ENCODE data around the gene ERN1. TPM values are rescaled to one million over a fixed set of nuclear protein-coding genes. Genes with fewer than 3 reads are reported as not detected.
A peak's percentile ranks its signal among the peaks of the same experiment; 100 is the strongest.

The ERN1 gene
- total RNA-seq, 3 donors from 2014 or later: 18.4 to 27.1 (median 21.7) TPM

DNA sequence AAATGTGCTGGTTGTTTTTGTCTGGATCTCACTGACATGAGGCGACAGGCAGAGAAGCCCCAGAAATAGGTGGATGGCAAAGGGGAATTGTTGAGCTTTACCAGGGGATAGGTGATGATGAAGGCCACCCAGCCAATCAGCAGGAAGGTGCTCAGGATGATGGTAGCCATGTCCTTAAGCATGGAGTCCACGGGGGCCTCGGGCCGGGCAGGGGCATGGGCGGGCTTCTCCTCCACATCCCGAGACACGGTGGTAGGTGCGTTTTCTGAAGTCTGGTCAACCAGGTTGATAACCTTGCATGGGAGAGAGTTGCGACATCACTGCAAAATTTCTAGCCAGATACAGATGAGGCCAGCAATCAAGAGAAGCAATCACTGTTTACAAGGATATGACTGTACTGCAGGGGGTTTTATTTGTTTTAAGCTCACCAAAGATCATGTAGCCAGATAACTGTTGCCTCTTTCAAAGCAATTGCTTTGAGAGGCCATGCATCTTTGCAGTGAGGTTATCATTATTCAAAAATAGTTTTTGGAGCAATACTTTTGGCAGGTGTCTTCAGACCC, 72.2 kb downstream of the ERN1 start:
- no peak for ATAC-seq
- Histone ChIP-seq H3K36me3 (ENCODE audit: low read depth) (no peaks in the 10 kb centered on the region), H3K4me1 (ENCODE audit: low read depth) (no peaks in the 10 kb centered on the region), H3K4me3 (no peak overlapping the region), H3K9me3 (no peaks in the 10 kb centered on the region)
- intact Hi-C loops (cut with DNase I, micrococcal nuclease): no loop called here
- TF ChIP-seq, protein P1, sequence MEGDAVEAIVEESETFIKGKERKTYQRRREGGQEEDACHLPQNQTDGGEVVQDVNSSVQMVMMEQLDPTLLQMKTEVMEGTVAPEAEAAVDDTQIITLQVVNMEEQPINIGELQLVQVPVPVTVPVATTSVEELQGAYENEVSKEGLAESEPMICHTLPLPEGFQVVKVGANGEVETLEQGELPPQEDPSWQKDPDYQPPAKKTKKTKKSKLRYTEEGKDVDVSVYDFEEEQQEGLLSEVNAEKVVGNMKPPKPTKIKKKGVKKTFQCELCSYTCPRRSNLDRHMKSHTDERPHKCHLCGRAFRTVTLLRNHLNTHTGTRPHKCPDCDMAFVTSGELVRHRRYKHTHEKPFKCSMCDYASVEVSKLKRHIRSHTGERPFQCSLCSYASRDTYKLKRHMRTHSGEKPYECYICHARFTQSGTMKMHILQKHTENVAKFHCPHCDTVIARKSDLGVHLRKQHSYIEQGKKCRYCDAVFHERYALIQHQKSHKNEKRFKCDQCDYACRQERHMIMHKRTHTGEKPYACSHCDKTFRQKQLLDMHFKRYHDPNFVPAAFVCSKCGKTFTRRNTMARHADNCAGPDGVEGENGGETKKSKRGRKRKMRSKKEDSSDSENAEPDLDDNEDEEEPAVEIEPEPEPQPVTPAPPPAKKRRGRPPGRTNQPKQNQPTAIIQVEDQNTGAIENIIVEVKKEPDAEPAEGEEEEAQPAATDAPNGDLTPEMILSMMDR (IDR thresholded peaks at IDR 0.05): no peak
- DNase-seq: no peak

DNA sequence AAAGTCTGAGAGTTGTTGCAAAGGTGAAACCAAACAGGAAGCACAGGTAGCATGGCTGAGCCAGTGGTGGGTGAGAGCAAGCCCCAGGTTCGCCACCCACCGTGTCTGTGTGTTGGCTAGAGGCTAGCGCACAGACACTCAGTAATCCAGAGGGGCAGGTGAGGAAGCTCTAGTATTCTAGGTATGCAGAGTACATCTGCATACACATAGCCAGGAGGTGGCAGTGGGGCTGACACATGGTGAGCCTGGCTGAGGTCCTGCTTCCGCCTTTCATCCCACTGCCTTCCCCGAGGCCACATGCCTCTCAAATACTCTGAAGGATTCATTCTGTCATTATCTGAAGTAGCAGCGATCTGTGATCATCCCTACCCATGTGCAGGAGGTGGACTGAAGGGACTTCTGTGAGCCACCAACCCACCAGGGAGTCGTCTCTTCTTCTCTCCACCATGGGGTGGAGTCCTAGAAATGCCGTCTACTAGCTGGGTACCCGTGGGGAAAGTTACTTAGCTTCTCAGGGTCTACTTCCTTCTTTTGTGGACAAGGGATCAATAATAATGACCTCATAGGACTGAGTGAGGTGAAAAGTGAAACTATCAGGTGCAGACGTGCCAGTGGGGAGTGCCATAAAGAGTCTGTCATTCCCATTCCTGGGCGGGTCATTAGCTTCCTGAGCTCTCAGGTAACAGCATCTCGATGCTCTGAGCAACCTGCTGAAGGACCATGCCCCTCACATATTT, 73.5 kb downstream of the ERN1 start:
- H3K36me3 ChIP-seq (ENCODE audit: low read depth): no peaks in the 10 kb centered on the region
- H3K4me1 ChIP-seq (ENCODE audit: low read depth): no peaks in the 10 kb centered on the region
- no peaks in the 10 kb centered on the region for H3K9me3 ChIP-seq
- ATAC-seq (peak; percentile 67), DNase-seq (no peak)
- intact Hi-C loops (cut with DNase I, micrococcal nuclease): no loop called here
- TF ChIP-seq, protein P1 (IDR thresholded peaks at IDR 0.05): no peak
- no peak overlapping the region for H3K4me3 ChIP-seq

DNA sequence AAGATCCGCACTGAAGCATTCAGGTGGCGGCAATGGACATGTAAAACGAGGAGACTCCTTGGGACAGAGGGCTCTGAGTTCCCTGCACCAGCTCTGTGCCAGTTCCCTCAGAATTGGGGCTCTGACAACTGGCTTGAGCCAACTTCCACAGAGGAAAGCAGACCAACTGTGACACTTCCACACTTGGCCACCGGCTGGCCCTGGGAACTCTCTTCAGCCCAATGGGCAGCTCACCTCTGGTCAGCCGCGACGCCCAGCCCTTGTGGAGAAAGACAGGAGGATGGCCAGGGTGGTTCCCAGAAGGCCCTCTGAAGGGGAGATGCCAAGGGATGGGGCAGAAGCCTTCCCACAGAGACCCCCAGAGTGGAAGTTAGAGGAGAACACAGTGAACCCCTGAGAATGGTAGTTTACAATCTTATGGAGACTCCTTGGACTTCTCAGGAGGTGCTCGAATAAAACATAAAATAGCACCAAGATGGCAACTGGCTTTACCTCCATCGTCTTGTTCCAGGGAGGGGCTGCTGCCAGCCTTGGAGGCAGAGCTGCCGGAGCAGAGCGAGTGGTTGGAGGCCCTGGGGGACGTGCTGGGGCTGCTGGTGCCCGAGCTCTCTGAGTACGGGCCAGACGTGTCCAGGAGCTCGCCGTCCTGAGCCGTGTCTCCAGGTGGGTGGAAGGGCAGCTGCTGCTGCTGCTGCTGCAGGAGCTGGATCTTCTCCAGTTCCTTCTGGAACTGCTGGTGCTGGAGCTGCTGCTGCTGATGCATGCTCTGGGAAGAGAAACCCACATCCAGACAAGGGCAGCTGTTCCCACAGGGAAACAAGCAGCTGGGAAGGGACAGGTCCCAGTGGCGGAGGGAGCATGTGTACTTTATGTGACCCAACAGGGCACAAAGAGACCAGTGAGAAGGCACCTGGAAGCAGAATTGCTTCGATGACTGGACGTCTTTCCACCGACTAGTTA, 74.5 kb downstream of the ERN1 start:
- no peak for ATAC-seq
- no peak for DNase-seq
- Histone ChIP-seq H3K36me3 (ENCODE audit: low read depth) (no peaks in the 10 kb centered on the region), H3K9me3 (no peaks in the 10 kb centered on the region), H3K4me3 (no peak overlapping the region), H3K4me1 (ENCODE audit: low read depth) (no peaks in the 10 kb centered on the region)
- TF ChIP-seq, protein P1 (IDR thresholded peaks at IDR 0.05): no peak
- intact Hi-C loops (cut with DNase I, micrococcal nuclease): no loop called here

DNA sequence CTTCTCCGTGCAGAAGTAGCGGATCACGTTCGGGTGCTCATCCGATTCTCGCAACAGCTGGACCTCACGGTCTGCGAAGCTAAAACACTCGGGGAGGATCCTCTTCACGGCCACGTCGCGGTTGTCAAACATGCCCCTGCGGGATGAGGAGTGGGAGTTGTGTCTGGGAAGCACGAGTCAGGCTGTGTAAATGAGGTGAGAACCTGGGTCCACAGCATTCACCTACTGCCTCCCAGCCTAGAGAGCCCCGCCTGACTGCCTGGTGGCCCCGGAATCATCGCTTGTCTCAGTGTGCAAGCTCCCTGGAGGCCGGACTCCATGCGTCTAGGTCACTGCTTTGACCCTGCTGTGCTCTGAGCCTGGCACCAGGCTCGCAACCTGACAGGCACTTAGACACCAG, 75.6 kb downstream of the ERN1 start:
- H3K36me3 ChIP-seq (ENCODE audit: low read depth): no peaks in the 10 kb centered on the region
- no peak overlapping the region for H3K4me3 ChIP-seq
- H3K4me1 ChIP-seq (ENCODE audit: low read depth): no peaks in the 10 kb centered on the region
- intact Hi-C loops (cut with DNase I, micrococcal nuclease): no loop called here
- TF ChIP-seq, protein P1 (IDR thresholded peaks at IDR 0.05): no peak
- ATAC-seq: no peak
- DNase-seq: no peak
- H3K9me3 ChIP-seq: no peaks in the 10 kb centered on the region

DNA sequence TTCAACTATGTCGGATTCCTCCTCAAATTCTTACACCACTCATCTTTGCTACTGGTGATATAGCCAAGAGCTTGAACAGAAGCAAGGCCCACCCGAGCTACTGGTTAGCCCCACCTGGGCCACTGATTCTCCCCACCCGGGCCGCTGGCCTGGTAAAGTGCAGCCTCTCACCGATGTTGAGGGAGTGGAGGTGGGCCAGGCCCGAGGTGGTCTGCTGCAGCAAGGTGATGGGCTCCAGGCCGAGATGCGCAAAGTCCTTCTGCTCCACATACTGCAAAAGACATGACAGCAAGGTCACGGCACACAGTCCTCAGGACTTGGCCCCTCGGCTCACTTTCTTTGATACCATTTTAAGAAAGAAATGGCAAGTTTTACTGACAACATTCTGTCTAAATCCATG, 76.8 kb downstream of the ERN1 start:
- no peaks in the 10 kb centered on the region for H3K36me3 ChIP-seq (ENCODE audit: low read depth)
- DNase-seq: no peak
- no peak overlapping the region for H3K4me3 ChIP-seq
- no peak for ATAC-seq
- intact Hi-C loops (cut with DNase I, micrococcal nuclease): no loop called here
- H3K9me3 ChIP-seq: no peaks in the 10 kb centered on the region
- H3K4me1 ChIP-seq (ENCODE audit: low read depth): no peaks in the 10 kb centered on the region
- TF ChIP-seq, protein P1 (IDR thresholded peaks at IDR 0.05): no peak
